ENCODE measurements around the gene CCRL2.
"Not testable (repeated sequence)": the region's sequence is repeated elsewhere in the genome, so short reads cannot be mapped to it uniquely, and the experiment has no call there.

The CCRL2 gene

GRCh38 chr3:46430879-46431278, 23.8 kb downstream of the CCRL2 start:
- DNase-seq: not testable (repeated sequence)

GRCh38 chr3:46431905-46432304, 24.8 kb downstream of the CCRL2 start:
- not testable (repeated sequence) for DNase-seq

GRCh38 chr3:46433118-46433517, 26.1 kb downstream of the CCRL2 start:
- DNase-seq: not testable (repeated sequence)

- DNase-seq: no peak
These were observed 26.8 kb downstream of the CCRL2 start for GRCh38 chr3:46433841-46434240.

- no peak for DNase-seq
These were observed 28.1 kb downstream of the CCRL2 start for GRCh38 chr3:46435081-46435726.

GRCh38 chr3:46438831-46439230, 31.8 kb downstream of the CCRL2 start:
- no peak for DNase-seq

GRCh38 chr3:46440531-46441294, 33.7 kb downstream of the CCRL2 start:
- DNase-seq: no peak

GRCh38 chr3:46442576-46443530, 35.8 kb downstream of the CCRL2 start:
- DNase-seq: no peak

- no peak for DNase-seq
These were observed 40.3 kb downstream of the CCRL2 start for GRCh38 chr3:46447228-46447985.

GRCh38 chr3:46448721-46449120, 41.7 kb downstream of the CCRL2 start:
- no peak for DNase-seq

GRCh38 chr3:46449755-46450552, 42.9 kb downstream of the CCRL2 start:
- no peak for DNase-seq

GRCh38 chr3:46453526-46454208, 46.6 kb downstream of the CCRL2 start:
- DNase-seq: no peak

- no peak for DNase-seq
These were observed 47.1 kb downstream of the CCRL2 start for GRCh38 chr3:46454209-46454595.

- DNase-seq: no peak
These were observed 47.5 kb downstream of the CCRL2 start for GRCh38 chr3:46454606-46455005.

GRCh38 chr3:46455231-46456115, 48.4 kb downstream of the CCRL2 start:
- no peak for DNase-seq

GRCh38 chr3:46456118-46456517, 49.1 kb downstream of the CCRL2 start:
- DNase-seq: no peak

Measured in NCI-H1092 (cell line).